Astrocyte (in vitro differentiated cells and primary cell): ENCODE data around the gene TMEM184A.

ENCODE experiments used
- EZH2 ChIP-seq: IDR thresholded peaks from 2 replicates; pipeline ENCODE4 v1.6.1; 2012; ENCODE audit warnings: mild to moderate bottlenecking, low read length, inconsistent platforms; ENCODE audit not compliant: insufficient read depth
- TF ChIP-seq, protein P1 (sequence below): IDR thresholded peaks from 2 replicates; pipeline ENCODE4 v1.5.1; 2011; ENCODE audit warnings: low read depth, mild to moderate bottlenecking, inconsistent platforms, low read length, moderate library complexity; ENCODE audit not compliant: insufficient read depth

DNA sequence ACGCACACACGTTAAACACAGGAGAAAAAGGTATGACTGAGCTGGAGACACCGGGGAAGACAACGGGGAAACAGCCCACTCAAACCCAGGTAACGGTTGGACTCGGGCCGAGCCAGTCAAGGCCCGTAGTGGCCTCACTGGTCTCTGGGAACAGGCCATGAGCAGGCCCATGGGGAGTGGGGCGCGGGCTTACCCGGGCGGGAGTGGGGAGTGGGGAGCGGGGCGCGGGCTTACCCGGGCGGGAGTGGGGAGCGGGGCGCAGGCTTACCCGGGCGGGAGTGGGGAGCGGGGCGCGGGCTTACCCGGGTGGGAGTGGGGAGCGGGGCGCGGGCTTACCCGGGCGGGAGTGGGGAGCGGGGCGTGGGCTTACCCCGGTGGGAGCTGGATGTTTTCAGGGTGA, 63.4 kb downstream of the TMEM184A start:
- TF ChIP-seq, protein P1, sequence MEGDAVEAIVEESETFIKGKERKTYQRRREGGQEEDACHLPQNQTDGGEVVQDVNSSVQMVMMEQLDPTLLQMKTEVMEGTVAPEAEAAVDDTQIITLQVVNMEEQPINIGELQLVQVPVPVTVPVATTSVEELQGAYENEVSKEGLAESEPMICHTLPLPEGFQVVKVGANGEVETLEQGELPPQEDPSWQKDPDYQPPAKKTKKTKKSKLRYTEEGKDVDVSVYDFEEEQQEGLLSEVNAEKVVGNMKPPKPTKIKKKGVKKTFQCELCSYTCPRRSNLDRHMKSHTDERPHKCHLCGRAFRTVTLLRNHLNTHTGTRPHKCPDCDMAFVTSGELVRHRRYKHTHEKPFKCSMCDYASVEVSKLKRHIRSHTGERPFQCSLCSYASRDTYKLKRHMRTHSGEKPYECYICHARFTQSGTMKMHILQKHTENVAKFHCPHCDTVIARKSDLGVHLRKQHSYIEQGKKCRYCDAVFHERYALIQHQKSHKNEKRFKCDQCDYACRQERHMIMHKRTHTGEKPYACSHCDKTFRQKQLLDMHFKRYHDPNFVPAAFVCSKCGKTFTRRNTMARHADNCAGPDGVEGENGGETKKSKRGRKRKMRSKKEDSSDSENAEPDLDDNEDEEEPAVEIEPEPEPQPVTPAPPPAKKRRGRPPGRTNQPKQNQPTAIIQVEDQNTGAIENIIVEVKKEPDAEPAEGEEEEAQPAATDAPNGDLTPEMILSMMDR, result no peak
- no peak for TF ChIP-seq EZH2
